Raji (cell line): ENCODE measurements around the gene GNG8.

ENCODE experiments used
- POLR2A ChIP-seq: IDR thresholded peaks from 2 replicates; pipeline ENCODE4 v1.6.1; 2011; ENCODE audit warnings: low read depth, low read length, control low read depth; ENCODE audit not compliant: insufficient read depth

The GNG8 gene

GRCh38 chr19:46601318-46602224 lies 34.4 kb downstream of the GNG8 start, which contains the start of gene CALM3:
Gene CALM3 (plus strand): TSS chr19:46601330. CDS start chr19:46601435, 105 bp downstream.
- peak; percentile 78 for TF ChIP-seq POLR2A

- peak; percentile 66 for TF ChIP-seq POLR2A
Observed at GRCh38 chr19:46600384-46601317, 35.4 kb downstream of the GNG8 start.

GRCh38 chr19:46599716-46600373 lies 36.2 kb downstream of the GNG8 start:
- no peak for TF ChIP-seq POLR2A

GRCh38 chr19:46598372-46598917 lies 37.6 kb downstream of the GNG8 start:
- TF ChIP-seq POLR2A: no peak

- no peak for TF ChIP-seq POLR2A
Observed at GRCh38 chr19:46596008-46596407, 40.0 kb downstream of the GNG8 start.

GRCh38 chr19:46591870-46592269 lies 44.1 kb downstream of the GNG8 start:
- TF ChIP-seq POLR2A: no peak

GRCh38 chr19:46591254-46591653 lies 44.7 kb downstream of the GNG8 start:
- no peak for TF ChIP-seq POLR2A

GRCh38 chr19:46587861-46588260 lies 48.1 kb downstream of the GNG8 start:
- no peak for TF ChIP-seq POLR2A

GRCh38 chr19:46586294-46586693 lies 49.7 kb downstream of the GNG8 start:
- no peak for TF ChIP-seq POLR2A

GRCh38 chr19:46585539-46585938 lies 50.5 kb downstream of the GNG8 start:
- TF ChIP-seq POLR2A: no peak
